Measurements from ENCODE around the gene SLC35E2B. TPM values are rescaled to one million over a fixed set of nuclear protein-coding genes. Genes with fewer than 3 reads are reported as not detected.

Gene SLC35E2B
- total RNA-seq: 18.2 and 24.6 TPM in 2 replicates

GRCh38 chr1:1692714-1693647 is at the start of gene SLC35E2B:
TSS of gene SLC35E2B (minus strand) at chr1:1692795. CDS start at chr1:1676699, 16,096 bp downstream.

GRCh38 chr1:1724035-1724864 is 31.7 kb upstream of the SLC35E2B start, which contains the start of gene CDK11A:
TSS of gene CDK11A (minus strand) at chr1:1724357. CDS start at chr1:1722818, 1,539 bp downstream.

GRCh38 chr1:1658583-1659549 is 33.7 kb downstream of the SLC35E2B start, which contains the start of gene CDK11B:
TSS of gene CDK11B (minus strand) at chr1:1659004. CDS start at chr1:1657485, 1,519 bp downstream.

GRCh38 chr1:1631782-1632420 is 60.7 kb downstream of the SLC35E2B start, which contains the start of gene MMP23B:
TSS of gene MMP23B (plus strand) at chr1:1632173. CDS start at chr1:1632219, 46 bp downstream.

GRCh38 chr1:1615256-1616044 is 77.1 kb downstream of the SLC35E2B start, which contains the start of gene MIB2:
TSS of gene MIB2 (plus strand) at chr1:1615500. CDS start at chr1:1623453, 7,953 bp downstream.

Other genes with a start within 250 kb of the SLC35E2B start
- gene ATAD3C, start 243.1 kb downstream of the SLC35E2B start, total RNA-seq: 0.29 and 3.4 TPM in 2 replicates
- 29.1 and 33.2 TPM in 2 replicates for gene ATAD3B, start 221.0 kb downstream of the SLC35E2B start, total RNA-seq
- 58.5 and 59.7 TPM in 2 replicates for gene ATAD3A, start 180.6 kb downstream of the SLC35E2B start, total RNA-seq
- 18.3 and 20.5 TPM in 2 replicates for gene TMEM240, start 152.2 kb downstream of the SLC35E2B start, total RNA-seq
- gene SSU72, start 117.9 kb downstream of the SLC35E2B start, total RNA-seq: 104 and 107 TPM in 2 replicates
- gene FNDC10, start 92.7 kb downstream of the SLC35E2B start, total RNA-seq: 0.86 and 1.4 TPM in 2 replicates
- gene MIB2, start 77.3 kb downstream of the SLC35E2B start, total RNA-seq: 24.3 and 33.2 TPM in 2 replicates
- 0.58 and 19.3 TPM in 2 replicates for gene MMP23B, start 60.6 kb downstream of the SLC35E2B start, total RNA-seq
- 9.5 and 11.3 TPM in 2 replicates for gene CDK11B, start 33.8 kb downstream of the SLC35E2B start, total RNA-seq
- gene CDK11A, start 31.6 kb upstream of the SLC35E2B start, total RNA-seq: 6.9 and 11.8 TPM in 2 replicates
- gene NADK, start 85.7 kb upstream of the SLC35E2B start, total RNA-seq: 38.1 and 45.0 TPM in 2 replicates
- gene GNB1, start 198.3 kb upstream of the SLC35E2B start, total RNA-seq: 135 and 138 TPM in 2 replicates
- not detected in 2 replicates for gene CALML6, start 222.5 kb upstream of the SLC35E2B start, total RNA-seq
- not detected in 2 replicates for gene TMEM52, start 226.5 kb upstream of the SLC35E2B start, total RNA-seq